NCI-H2081 treated with DMSO at 0.1 percent for 48 hours (cell line): ENCODE results near the gene THAP7.
"Not testable (repeated sequence)": the region's sequence is repeated elsewhere in the genome, so short reads cannot be mapped to it uniquely, and the experiment has no call there.

Experiments used
- DNase-seq: peaks from one replicate; lab custom pipeline; 2025; lab: John Stamatoyannopoulos, UW

Gene THAP7

GRCh38 chr22:21013657-21014201 is 11.8 kb upstream of the THAP7 start:
- no peak for DNase-seq

GRCh38 chr22:21012446-21013407 is 10.8 kb upstream of the THAP7 start:
- no peak for DNase-seq

- DNase-seq = no peak
These were observed 8.7 kb upstream of the THAP7 start for GRCh38 chr22:21010426-21011113.

- DNase-seq = no peak
These were observed 7.9 kb upstream of the THAP7 start for GRCh38 chr22:21009638-21010425.

GRCh38 chr22:21009208-21009607 is 7.3 kb upstream of the THAP7 start:
- DNase-seq = not testable (repeated sequence)

- DNase-seq = peak; percentile 0
These were observed 1.9 kb upstream of the THAP7 start for GRCh38 chr22:21003782-21004181.

GRCh38 chr22:21000987-21001600 is 824 bp downstream of the THAP7 start:
- no peak for DNase-seq

GRCh38 chr22:21000207-21000986 is 1.5 kb downstream of the THAP7 start:
- no peak for DNase-seq

- DNase-seq = no peak
These were observed 2.3 kb downstream of the THAP7 start for GRCh38 chr22:20999350-21000206.

GRCh38 chr22:20998411-20999336 is 3.2 kb downstream of the THAP7 start:
- no peak for DNase-seq

GRCh38 chr22:20997536-20998257 is 4.2 kb downstream of the THAP7 start:
- no peak for DNase-seq

GRCh38 chr22:20996598-20997535 is 5.1 kb downstream of the THAP7 start:
- no peak for DNase-seq

- no peak for DNase-seq
These were observed 5.9 kb downstream of the THAP7 start for GRCh38 chr22:20996031-20996410.

- DNase-seq = no peak
These were observed 6.4 kb downstream of the THAP7 start for GRCh38 chr22:20995329-20996030.

GRCh38 chr22:20994902-20995241 is 7.0 kb downstream of the THAP7 start:
- DNase-seq = no peak

- DNase-seq = no peak
These were observed 7.6 kb downstream of the THAP7 start for GRCh38 chr22:20994128-20994901.
